Skeletal muscle satellite cell (primary cell): Measurements from ENCODE around the gene SRSF2.

Experiments
- H3K27me3 ChIP-seq: 2 replicates; pipeline ENCODE4 v1.7.0; 2013; ENCODE audit warnings: low read length; ENCODE audit not compliant: control insufficient read depth, insufficient read depth
- H3K36me3 ChIP-seq: 2 replicates; pipeline ENCODE4 v1.7.0; 2013; ENCODE audit warnings: mild to moderate bottlenecking, control low read depth, low read length; ENCODE audit not compliant: insufficient read depth
- H3K4me1 ChIP-seq: 2 replicates; pipeline ENCODE4 v1.7.0; 2013; ENCODE audit warnings: low read length; ENCODE audit not compliant: control insufficient read depth, insufficient read depth
- H3K4me2 ChIP-seq: 2 replicates; pipeline ENCODE4 v1.7.0; 2013; ENCODE audit warnings: mild to moderate bottlenecking, low read length
- H3K4me3 ChIP-seq: 2 replicates; pipeline ENCODE4 v1.7.0; 2013; ENCODE audit warnings: low read length
- H3K9ac ChIP-seq: 2 replicates; pipeline ENCODE4 v1.7.0; 2013; ENCODE audit warnings: mild to moderate bottlenecking, low read depth, low read length, moderate library complexity
- H3K9me3 ChIP-seq: replicated peaks from 2 replicates; pipeline ENCODE4 v1.7.0; 2013; ENCODE audit warnings: mild to moderate bottlenecking, control low read depth, low read length

The SRSF2 gene

GRCh38 chr17:76691379-76692191 is 45.5 kb downstream of the SRSF2 start:
- Histone ChIP-seq H3K9me3 (no peaks in the 10 kb centered on the region), H3K4me1 (peaks cover 80% of the 10 kb centered on the region), H3K36me3 (peaks cover 23% of the 10 kb centered on the region), H3K9ac (no peak overlapping the region), H3K4me3 (no peak overlapping the region), H3K27me3 (no peaks in the 10 kb centered on the region), H3K4me2 (no peak overlapping the region)

- Histone ChIP-seq H3K9me3 (no peaks in the 10 kb centered on the region), H3K36me3 (peaks cover 26% of the 10 kb centered on the region), H3K9ac (no peak overlapping the region), H3K4me1 (peaks cover 75% of the 10 kb centered on the region), H3K4me3 (no peak overlapping the region), H3K4me2 (no peak overlapping the region), H3K27me3 (no peaks in the 10 kb centered on the region)
These were observed 46.4 kb downstream of the SRSF2 start for GRCh38 chr17:76690596-76691280.

GRCh38 chr17:76689859-76690258 is 47.3 kb downstream of the SRSF2 start:
- Histone ChIP-seq H3K9me3 (no peaks in the 10 kb centered on the region), H3K27me3 (no peaks in the 10 kb centered on the region), H3K9ac (peak overlapping the region; percentile 76), H3K4me2 (peak overlapping the region; percentile 74), H3K36me3 (peaks cover 29% of the 10 kb centered on the region), H3K4me3 (no peak overlapping the region), H3K4me1 (peaks cover 67% of the 10 kb centered on the region)

GRCh38 chr17:76688165-76688622 is 48.9 kb downstream of the SRSF2 start:
- peak overlapping the region; percentile 76 for H3K9ac ChIP-seq
- no peaks in the 10 kb centered on the region for H3K9me3 ChIP-seq
- peaks cover 40% of the 10 kb centered on the region for H3K36me3 ChIP-seq
- no peaks in the 10 kb centered on the region for H3K27me3 ChIP-seq
- H3K4me1 ChIP-seq = peaks cover 70% of the 10 kb centered on the region
- H3K4me3 ChIP-seq = peak overlapping the region; percentile 34
- H3K4me2 ChIP-seq = peak overlapping the region; percentile 74

- Histone ChIP-seq H3K36me3 (peaks cover 47% of the 10 kb centered on the region), H3K9ac (peak overlapping the region; percentile 76), H3K27me3 (no peaks in the 10 kb centered on the region), H3K4me2 (peak overlapping the region; percentile 74), H3K9me3 (no peaks in the 10 kb centered on the region), H3K4me3 (peak overlapping the region; percentile 34), H3K4me1 (peaks cover 71% of the 10 kb centered on the region)
These were observed 49.6 kb downstream of the SRSF2 start for GRCh38 chr17:76687298-76688164.

- H3K4me1 ChIP-seq = peaks cover 77% of the 10 kb centered on the region
- peak overlapping the region; percentile 74 for H3K4me2 ChIP-seq
- no peak overlapping the region for H3K4me3 ChIP-seq
- H3K9ac ChIP-seq = peak overlapping the region; percentile 76
- H3K36me3 ChIP-seq = peaks cover 48% of the 10 kb centered on the region
- H3K9me3 ChIP-seq = no peaks in the 10 kb centered on the region
- H3K27me3 ChIP-seq = no peaks in the 10 kb centered on the region
These were observed 50.4 kb downstream of the SRSF2 start for GRCh38 chr17:76686538-76687297.

- no peak overlapping the region for H3K4me2 ChIP-seq
- no peaks in the 10 kb centered on the region for H3K27me3 ChIP-seq
- H3K9me3 ChIP-seq = no peaks in the 10 kb centered on the region
- no peak overlapping the region for H3K4me3 ChIP-seq
- peaks cover 45% of the 10 kb centered on the region for H3K36me3 ChIP-seq
- peaks cover 76% of the 10 kb centered on the region for H3K4me1 ChIP-seq
- no peak overlapping the region for H3K9ac ChIP-seq
These were observed 51.3 kb downstream of the SRSF2 start for GRCh38 chr17:76685846-76686245.

- Histone ChIP-seq H3K4me2 (no peak overlapping the region), H3K4me3 (no peak overlapping the region), H3K9me3 (no peaks in the 10 kb centered on the region), H3K4me1 (peaks cover 73% of the 10 kb centered on the region), H3K36me3 (peaks cover 50% of the 10 kb centered on the region), H3K9ac (no peak overlapping the region), H3K27me3 (no peaks in the 10 kb centered on the region)
These were observed 51.8 kb downstream of the SRSF2 start for GRCh38 chr17:76685366-76685765.

- peaks cover 69% of the 10 kb centered on the region for H3K4me1 ChIP-seq
- H3K36me3 ChIP-seq = peaks cover 52% of the 10 kb centered on the region
- H3K9ac ChIP-seq = no peak overlapping the region
- H3K9me3 ChIP-seq = no peaks in the 10 kb centered on the region
- no peak overlapping the region for H3K4me2 ChIP-seq
- no peaks in the 10 kb centered on the region for H3K27me3 ChIP-seq
- H3K4me3 ChIP-seq = no peak overlapping the region
These were observed 52.4 kb downstream of the SRSF2 start for GRCh38 chr17:76684756-76685155.
